ENCODE results near the gene FCAMR.

FCAMR gene

GRCh38 chr1:207004931-207005830, 34.9 kb upstream of the FCAMR start:
- Histone ChIP-seq H3K4me1 (ENCODE audit: insufficient read depth, poor library complexity, severe bottlenecking) (peaks cover 50% of the 10 kb centered on the region), H3K27me3 (ENCODE audit: insufficient read depth, poor library complexity, severe bottlenecking) (no peaks in the 10 kb centered on the region), H3K27ac (ENCODE audit: poor library complexity, severe bottlenecking) (peak overlapping the region; percentile 96), H3K4me3 (ENCODE audit: severe bottlenecking) (no peak overlapping the region), H3K36me3 (ENCODE audit: low read depth) (no peaks in the 10 kb centered on the region), H3K9me3 (ENCODE audit: severe bottlenecking) (peaks cover 11% of the 10 kb centered on the region)
- no peak for DNase-seq (ENCODE audit: low spot score)
- peak; percentile 76 for TF ChIP-seq CTCF (IDR thresholded peaks at IDR 0.05; ENCODE audit: poor library complexity, severe bottlenecking)
- peak; percentile 35; the same call in 2 of the 3 replicates for ATAC-seq (ENCODE audit: low read depth)

- ATAC-seq (ENCODE audit: low read depth) (no peak), DNase-seq (ENCODE audit: low spot score) (no peak)
- H3K9me3 ChIP-seq (ENCODE audit: severe bottlenecking), result peaks cover 6% of the 10 kb centered on the region
- peak overlapping the region; percentile 96 for H3K27ac ChIP-seq (ENCODE audit: poor library complexity, severe bottlenecking)
- TF ChIP-seq CTCF (IDR thresholded peaks at IDR 0.05; ENCODE audit: poor library complexity, severe bottlenecking), result no peak
- no peak overlapping the region for H3K4me3 ChIP-seq (ENCODE audit: severe bottlenecking)
- H3K36me3 ChIP-seq (ENCODE audit: low read depth), result no peaks in the 10 kb centered on the region
- peaks cover 50% of the 10 kb centered on the region for H3K4me1 ChIP-seq (ENCODE audit: insufficient read depth, poor library complexity, severe bottlenecking)
- no peaks in the 10 kb centered on the region for H3K27me3 ChIP-seq (ENCODE audit: insufficient read depth, poor library complexity, severe bottlenecking)
Observed at GRCh38 chr1:207003210-207003609, 33.0 kb upstream of the FCAMR start.

- DNase-seq (ENCODE audit: low spot score) (no peak), ATAC-seq (ENCODE audit: low read depth) (peak; percentile 50)
- no peak for TF ChIP-seq CTCF (IDR thresholded peaks at IDR 0.05; ENCODE audit: poor library complexity, severe bottlenecking)
- peaks cover 46% of the 10 kb centered on the region for H3K4me1 ChIP-seq (ENCODE audit: insufficient read depth, poor library complexity, severe bottlenecking)
- H3K27ac ChIP-seq (ENCODE audit: poor library complexity, severe bottlenecking), result peak overlapping the region; percentile 96
- peaks cover 2% of the 10 kb centered on the region for H3K9me3 ChIP-seq (ENCODE audit: severe bottlenecking)
- H3K4me3 ChIP-seq (ENCODE audit: severe bottlenecking), result no peak overlapping the region
- H3K36me3 ChIP-seq (ENCODE audit: low read depth), result no peaks in the 10 kb centered on the region
- no peaks in the 10 kb centered on the region for H3K27me3 ChIP-seq (ENCODE audit: insufficient read depth, poor library complexity, severe bottlenecking)
Observed at GRCh38 chr1:207002724-207003146, 32.5 kb upstream of the FCAMR start.

GRCh38 chr1:207001492-207002245, 31.4 kb upstream of the FCAMR start:
- H3K27me3 ChIP-seq (ENCODE audit: insufficient read depth, poor library complexity, severe bottlenecking), result no peaks in the 10 kb centered on the region
- H3K27ac ChIP-seq (ENCODE audit: poor library complexity, severe bottlenecking), result peak overlapping the region; percentile 96

More at GRCh38 chr1:207001492-207002245, 31.4 kb upstream of the FCAMR start:
- H3K36me3 ChIP-seq (ENCODE audit: low read depth), result no peaks in the 10 kb centered on the region
- H3K4me1 ChIP-seq (ENCODE audit: insufficient read depth, poor library complexity, severe bottlenecking), result peaks cover 37% of the 10 kb centered on the region
- DNase-seq (ENCODE audit: low spot score), result no peak
- no peak for TF ChIP-seq CTCF (IDR thresholded peaks at IDR 0.05; ENCODE audit: poor library complexity, severe bottlenecking)
- 0 out of 3 replicates have a peak, but pooled peaks have one; percentile 33 for ATAC-seq (ENCODE audit: low read depth)
- H3K9me3 ChIP-seq (ENCODE audit: severe bottlenecking), result no peaks in the 10 kb centered on the region
- no peak overlapping the region for H3K4me3 ChIP-seq (ENCODE audit: severe bottlenecking)
